HepG2 (cell line): ENCODE results near the gene HPD. TPM values are rescaled to one million over a fixed set of nuclear protein-coding genes. Genes with fewer than 3 reads are reported as not detected.

ENCODE experiments used
- BATF2 ChIP-seq: sonication (generic); formaldehyde crosslinking; IDR thresholded peaks from 2 replicates; pipeline ENCODE4 v1.8.0; 2022; ENCODE audit warnings: mild to moderate bottlenecking, missing genetic modification reagents, moderate library complexity
- ESRRA ChIP-seq: sonication (generic); formaldehyde crosslinking; IDR thresholded peaks from 2 replicates; pipeline ENCODE4 v1.5.1; 2020; ENCODE audit warnings: mild to moderate bottlenecking, low read depth, missing genetic modification reagents
- GATA4 ChIP-seq: sonication (generic); IDR thresholded peaks from 2 replicates; pipeline ENCODE4 v1.6.1; 2016; ENCODE audit warnings: antibody characterized with exemption, low read depth, borderline replicate concordance
- HNRNPK ChIP-seq: fragments of 200-400 bp; formaldehyde crosslinking; IDR thresholded peaks from 2 replicates; pipeline ENCODE4 v1.6.1; 2018; ENCODE audit warnings: low read length, low read depth, moderate library complexity, mild to moderate bottlenecking; ENCODE audit not compliant: poor library complexity, severe bottlenecking
- KLF6 ChIP-seq: IDR thresholded peaks from 2 replicates; pipeline ENCODE4 v1.8.0; 2016; ENCODE audit warnings: missing biosample characterization, missing genetic modification reagents
- RELA ChIP-seq: sonication (generic); formaldehyde crosslinking; IDR thresholded peaks from 2 replicates; pipeline ENCODE4 v1.4.0; 2020; ENCODE audit warnings: missing genetic modification reagents
- RNF219 ChIP-seq: sonication (generic); formaldehyde crosslinking; IDR thresholded peaks from 2 replicates; pipeline ENCODE4 v1.5.0; 2020; ENCODE audit warnings: mild to moderate bottlenecking, missing genetic modification reagents
- ZNF207 ChIP-seq: fragments of 450-650 bp; IDR thresholded peaks from 2 replicates; pipeline ENCODE4 v1.6.1; 2016; ENCODE audit warnings: antibody characterized with exemption, borderline replicate concordance
- ZNF496 ChIP-seq: sonication (generic); formaldehyde crosslinking; IDR thresholded peaks from 2 replicates; pipeline ENCODE4 v1.8.1; 2023; ENCODE audit warnings: mild to moderate bottlenecking, moderate library complexity, missing genetic modification reagents; ENCODE audit not compliant: insufficient replicate concordance
- ZNF737 ChIP-seq: sonication (generic); formaldehyde crosslinking; IDR thresholded peaks from 2 replicates; pipeline ENCODE4 v1.5.0; 2020; ENCODE audit warnings: missing genetic modification reagents, mild to moderate bottlenecking, borderline replicate concordance
- ZUFSP ChIP-seq: sonication (generic); formaldehyde crosslinking; IDR thresholded peaks from 2 replicates; pipeline ENCODE4 v1.9.0; 2021; ENCODE audit warnings: missing genetic modification reagents, mild to moderate bottlenecking, borderline replicate concordance
- polyA plus RNA-seq, 8 experiments: library from polyadenylated mRNA; depleted of rRNA in 3 of 8; stranded (reverse) in 7 of 8; unstranded in 1 of 8; fragments of >200 nt; fragmentation: Illumina TruSeq in 4 of 8; extraction: Trizol in 4 of 8; gene quantifications; 2 replicates each; pipeline versions ENCODE4 v1.2.1 to v1.2.3, GENCODE V29; 2011 to 2016; ENCODE audit warnings: low read depth in 4 of 8, missing spikeins in 1 of 8, mixed read lengths in 1 of 8; ENCODE audit not compliant: insufficient read depth in 1 of 8
- total RNA-seq, 5 experiments: library from RNA; depleted of rRNA; stranded (reverse); fragments of >200 nt; fragmentation: Illumina TruSeq; extraction: Trizol; gene quantifications; 2 replicates each; pipeline ENCODE4 v1.2.3, GENCODE V29; 2016; ENCODE audit warnings: low read depth in 1 of 5
- TF ChIP-seq, protein P1 (sequence below): sonication (generic); formaldehyde crosslinking; IDR thresholded peaks from 2 replicates; pipeline ENCODE4 v1.8.1; 2023; ENCODE audit warnings: mild to moderate bottlenecking, inconsistent platforms, moderate library complexity, missing genetic modification reagents, borderline replicate concordance
- TF ChIP-seq, protein P2 (sequence below): sonication (generic); formaldehyde crosslinking; conservative IDR thresholded peaks from 2 replicates; pipeline ENCODE4 v1.4.0; 2020; ENCODE audit warnings: mild to moderate bottlenecking, missing genetic modification reagents, moderate library complexity
- TF ChIP-seq, protein P3 (sequence below): sonication (generic); formaldehyde crosslinking; conservative IDR thresholded peaks from 2 replicates; pipeline ENCODE4 v1.8.0; 2022; ENCODE audit warnings: mild to moderate bottlenecking, moderate library complexity, missing genetic modification reagents

The HPD gene
- total and polyA plus RNA-seq, 2 of the 13 experiments (the other 11 are each of a cell fraction or from before 2014, with no cell fraction given): 120 to 195 TPM

- TF ChIP-seq, protein P1, sequence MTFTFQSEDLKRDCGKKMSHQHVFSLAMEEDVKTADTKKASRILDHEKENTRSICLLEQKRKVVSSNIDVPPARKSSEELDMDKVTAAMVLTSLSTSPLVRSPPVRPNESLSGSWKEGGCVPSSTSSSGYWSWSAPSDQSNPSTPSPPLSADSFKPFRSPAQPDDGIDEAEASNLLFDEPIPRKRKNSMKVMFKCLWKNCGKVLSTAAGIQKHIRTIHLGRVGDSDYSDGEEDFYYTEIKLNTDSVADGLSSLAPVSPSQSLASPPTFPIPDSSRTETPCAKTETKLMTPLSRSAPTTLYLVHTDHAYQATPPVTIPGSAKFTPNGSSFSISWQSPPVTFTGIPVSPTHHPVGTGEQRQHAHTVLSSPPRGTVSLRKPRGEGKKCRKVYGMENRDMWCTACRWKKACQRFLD (CRISPR knock-in tag): peak; percentile 16; the same call in 1 of the 2 replicates
- TF ChIP-seq BATF2 (CRISPR knock-in tag) (peak; percentile 82; the same call in 1 of the 2 replicates), ZNF207 (no peak), ZNF496 (CRISPR knock-in tag) (no peak), RNF219 (CRISPR knock-in tag) (0 out of 2 replicates have a peak, but pooled peaks have one; percentile 55), ESRRA (CRISPR knock-in tag) (peak; percentile 73), HNRNPK (peak; percentile 43), RELA (CRISPR knock-in tag) (no peak), KLF6 (CRISPR knock-in tag) (peak; percentile 95), ZUFSP (CRISPR knock-in tag) (no peak), GATA4 (peak; percentile 46; the same call in 1 of the 2 replicates), ZNF737 (CRISPR knock-in tag) (0 out of 2 replicates have a peak, but pooled peaks have one; percentile 44)
- TF ChIP-seq, protein P2, sequence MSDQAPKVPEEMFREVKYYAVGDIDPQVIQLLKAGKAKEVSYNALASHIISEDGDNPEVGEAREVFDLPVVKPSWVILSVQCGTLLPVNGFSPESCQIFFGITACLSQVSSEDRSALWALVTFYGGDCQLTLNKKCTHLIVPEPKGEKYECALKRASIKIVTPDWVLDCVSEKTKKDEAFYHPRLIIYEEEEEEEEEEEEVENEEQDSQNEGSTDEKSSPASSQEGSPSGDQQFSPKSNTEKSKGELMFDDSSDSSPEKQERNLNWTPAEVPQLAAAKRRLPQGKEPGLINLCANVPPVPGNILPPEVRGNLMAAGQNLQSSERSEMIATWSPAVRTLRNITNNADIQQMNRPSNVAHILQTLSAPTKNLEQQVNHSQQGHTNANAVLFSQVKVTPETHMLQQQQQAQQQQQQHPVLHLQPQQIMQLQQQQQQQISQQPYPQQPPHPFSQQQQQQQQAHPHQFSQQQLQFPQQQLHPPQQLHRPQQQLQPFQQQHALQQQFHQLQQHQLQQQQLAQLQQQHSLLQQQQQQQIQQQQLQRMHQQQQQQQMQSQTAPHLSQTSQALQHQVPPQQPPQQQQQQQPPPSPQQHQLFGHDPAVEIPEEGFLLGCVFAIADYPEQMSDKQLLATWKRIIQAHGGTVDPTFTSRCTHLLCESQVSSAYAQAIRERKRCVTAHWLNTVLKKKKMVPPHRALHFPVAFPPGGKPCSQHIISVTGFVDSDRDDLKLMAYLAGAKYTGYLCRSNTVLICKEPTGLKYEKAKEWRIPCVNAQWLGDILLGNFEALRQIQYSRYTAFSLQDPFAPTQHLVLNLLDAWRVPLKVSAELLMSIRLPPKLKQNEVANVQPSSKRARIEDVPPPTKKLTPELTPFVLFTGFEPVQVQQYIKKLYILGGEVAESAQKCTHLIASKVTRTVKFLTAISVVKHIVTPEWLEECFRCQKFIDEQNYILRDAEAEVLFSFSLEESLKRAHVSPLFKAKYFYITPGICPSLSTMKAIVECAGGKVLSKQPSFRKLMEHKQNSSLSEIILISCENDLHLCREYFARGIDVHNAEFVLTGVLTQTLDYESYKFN (CRISPR knock-in tag): peak; percentile 79
- TF ChIP-seq, protein P3, sequence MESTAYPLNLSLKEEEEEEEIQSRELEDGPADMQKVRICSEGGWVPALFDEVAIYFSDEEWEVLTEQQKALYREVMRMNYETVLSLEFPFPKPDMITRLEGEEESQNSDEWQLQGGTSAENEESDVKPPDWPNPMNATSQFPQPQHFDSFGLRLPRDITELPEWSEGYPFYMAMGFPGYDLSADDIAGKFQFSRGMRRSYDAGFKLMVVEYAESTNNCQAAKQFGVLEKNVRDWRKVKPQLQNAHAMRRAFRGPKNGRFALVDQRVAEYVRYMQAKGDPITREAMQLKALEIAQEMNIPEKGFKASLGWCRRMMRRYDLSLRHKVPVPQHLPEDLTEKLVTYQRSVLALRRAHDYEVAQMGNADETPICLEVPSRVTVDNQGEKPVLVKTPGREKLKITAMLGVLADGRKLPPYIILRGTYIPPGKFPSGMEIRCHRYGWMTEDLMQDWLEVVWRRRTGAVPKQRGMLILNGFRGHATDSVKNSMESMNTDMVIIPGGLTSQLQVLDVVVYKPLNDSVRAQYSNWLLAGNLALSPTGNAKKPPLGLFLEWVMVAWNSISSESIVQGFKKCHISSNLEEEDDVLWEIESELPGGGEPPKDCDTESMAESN: peak; percentile 94
These were observed 30.0 kb upstream of the HPD start, which contains the start of gene PSMD9 (continued) for GRCh38 chr12:121888478-121889273.
